Common myeloid progenitor, CD34-positive (primary cell): ENCODE results near the gene NIPAL3.

Experiments used
- CTCF ChIA-PET: fragments of 350-600 bp; sonication (Branson Sonifier 250); formaldehyde crosslinking; loops from one replicate; lab custom pipeline; 2021; ENCODE audit warnings: antibody characterized with exemption; lab: Charles Lee
- POLR2A ChIA-PET: fragments of 350-600 bp; sonication (Branson Sonifier 250); formaldehyde crosslinking; loops from one replicate; lab custom pipeline; 2021; ENCODE audit warnings: antibody characterized with exemption; lab: Charles Lee
- DNase-seq, 3 donors: peaks; one replicate each; pipeline versions ENCODE4 v3.0.0 to v3.0.0-alpha.2; 2013
- H3K27ac ChIP-seq, 2 experiments: 1 replicate in 1 of 2; 2 replicates in 1 of 2; pipeline ENCODE4 v1.7.0; 2013; ENCODE audit warnings: inconsistent platforms in 2 of 2, low read length in 2 of 2, mild to moderate bottlenecking in 2 of 2, low read depth in 1 of 2, moderate library complexity in 1 of 2; ENCODE audit not compliant: severe bottlenecking in 2 of 2, insufficient read depth in 1 of 2, poor library complexity in 1 of 2
- H3K27me3 ChIP-seq, 5 experiments: replicated peaks in 2 of 5; 1 replicate in 3 of 5; 2 replicates in 2 of 5; pipeline versions ENCODE4 v1.6.1 to v1.7.0; 2013; ENCODE audit warnings: low read length in 4 of 5, mild to moderate bottlenecking in 2 of 5, moderate library complexity in 2 of 5, inconsistent platforms in 1 of 5; ENCODE audit not compliant: insufficient read depth in 5 of 5, control insufficient read depth in 4 of 5
- H3K36me3 ChIP-seq, 4 experiments: 1 replicate in 2 of 4; 2 replicates in 2 of 4; pipeline versions ENCODE4 v1.6.1 to v1.7.0; 2013; ENCODE audit warnings: low read length in 3 of 4, control low read depth in 1 of 4, mild to moderate bottlenecking in 1 of 4; ENCODE audit not compliant: control insufficient read depth in 4 of 4, insufficient read depth in 4 of 4
- H3K4me1 ChIP-seq, 4 experiments: 1 replicate in 3 of 4; 2 replicates in 1 of 4; pipeline versions ENCODE4 v1.6.1 to v1.7.1; 2013; ENCODE audit warnings: low read length in 3 of 4, mild to moderate bottlenecking in 3 of 4, control low read depth in 1 of 4, inconsistent platforms in 1 of 4, moderate library complexity in 1 of 4; ENCODE audit not compliant: control insufficient read depth in 4 of 4, insufficient read depth in 4 of 4; ENCODE audit errors: control extremely low read depth in 1 of 4
- H3K4me3 ChIP-seq, 7 experiments: 1 replicate in 4 of 7; 2 replicates in 3 of 7; pipeline versions ENCODE4 v1.5.1 to v1.7.0; 2013; ENCODE audit warnings: mild to moderate bottlenecking in 7 of 7, low read length in 6 of 7, moderate library complexity in 6 of 7, inconsistent platforms in 2 of 7, low read depth in 2 of 7, control low read depth in 1 of 7; ENCODE audit not compliant: insufficient read depth in 4 of 7, control insufficient read depth in 1 of 7; ENCODE audit errors: extremely low read depth in 1 of 7
- H3K9me3 ChIP-seq, 5 experiments: 1 replicate in 4 of 5; 2 replicates in 1 of 5; pipeline versions ENCODE4 v1.6.1 to v1.7.1; 2013; ENCODE audit warnings: low read length in 4 of 5, mild to moderate bottlenecking in 2 of 5, inconsistent platforms in 1 of 5, low read depth in 1 of 5, moderate library complexity in 1 of 5; ENCODE audit not compliant: control insufficient read depth in 4 of 5, insufficient read depth in 2 of 5; ENCODE audit errors: control extremely low read depth in 1 of 5
- WGBS: methylation state at CpG from one replicate; pipeline ENCODE4 v1.1.5; 2013; ENCODE audit not compliant: insufficient coverage; 5-methylcytosine and 5-hydroxymethylcytosine counted together

NIPAL3 gene

GRCh38 chr1:24501371-24502064 lies 85.9 kb downstream of the NIPAL3 start:
- 32% methylated on average over 9 of the region's 16 CpGs for WGBS

GRCh38 chr1:24502065-24502708 lies 86.6 kb downstream of the NIPAL3 start:
- ChIA-PET CTCF (interaction anchor here (0.6 to 3.9 kb wide), 7 partner anchors 10 to 513 kb away, joined by 3 to 14 read pairs (median 3); partner anchors contain the start of gene STPG1), POLR2A (no interaction called here)
- no peaks in the 10 kb centered on the region for H3K36me3 ChIP-seq
- peak overlapping the region; percentile 65 to 92 (median 90) for H3K4me3 ChIP-seq
- H3K27ac ChIP-seq = peak overlapping the region; percentile 75 to 91
- whole genome bisulfite sequencing = under 1% methylated on average over 34 of the region's 39 CpGs
- peak; percentile 65 to 88 (median 80) for DNase-seq
- H3K4me1 ChIP-seq = peaks cover 0 to 27% (median 24%) of the 10 kb centered on the region in 4 experiments
- no peaks in the 10 kb centered on the region for H3K9me3 ChIP-seq
- no peaks in the 10 kb centered on the region for H3K27me3 ChIP-seq

More at GRCh38 chr1:24501371-24502064, 85.9 kb downstream of the NIPAL3 start:
- Histone ChIP-seq H3K4me1 (peaks cover 0 to 27% (median 24%) of the 10 kb centered on the region in 4 experiments), H3K27ac (peak overlapping the region; percentile 75 to 91), H3K9me3 (no peaks in the 10 kb centered on the region), H3K27me3 (no peaks in the 10 kb centered on the region), H3K36me3 (no peaks in the 10 kb centered on the region), H3K4me3 (peak overlapping the region in 6 of 7 experiments; percentile 77 to 92 (median 90))
- peak in 2 of 3 donors; percentile 53 to 56 for DNase-seq
- CTCF ChIA-PET = interaction anchor here (0.6 to 3.9 kb wide), 10 partner anchors 10 to 513 kb away, joined by 3 to 14 read pairs (median 3); partner anchors contain the start of gene STPG1
- POLR2A ChIA-PET = interaction anchor here (0.6 to 1.2 kb wide), 3 partner anchors 71 to 721 kb away, joined by 3 to 4 read pairs (median 3); no protein-coding TSS in a partner anchor

GRCh38 chr1:24502709-24503058 lies 87.1 kb downstream of the NIPAL3 start, which contains the start of gene RCAN3:
Gene RCAN3, plus strand, starts transcription at chr1:24502836. Its CDS starts 11,537 bp downstream, at chr1:24514373.
- H3K4me3 ChIP-seq = peak within 1 kb of the TSS; percentile 65 to 92 (median 90)
- no peaks in the 10 kb centered on the region for H3K9me3 ChIP-seq
- peak within 1 kb of the TSS; percentile 75 to 91 for H3K27ac ChIP-seq
- CTCF ChIA-PET = interaction anchor here (1.2 to 3.9 kb wide), 4 partner anchors 11 to 43 kb away, joined by 3 to 14 read pairs (median 4); no protein-coding TSS in a partner anchor
- DNase-seq = peak; percentile 90 to 95 (median 94)
- WGBS = 0% methylated on average over 34 of the region's 53 CpGs
- H3K27me3 ChIP-seq = no peaks in the 10 kb centered on the region
- no peaks in the 10 kb centered on the region for H3K36me3 ChIP-seq
- POLR2A ChIA-PET = interaction anchor here (1.1 kb wide), 1 partner anchor 86 kb away, joined by 3 read pairs; no protein-coding TSS in a partner anchor
- peaks cover 0 to 27% (median 24%) of the 10 kb centered on the region in 4 experiments for H3K4me1 ChIP-seq

GRCh38 chr1:24503059-24503751 lies 87.6 kb downstream of the NIPAL3 start:
- ChIA-PET POLR2A (interaction anchor here (1.0 to 1.1 kb wide), 2 partner anchors 16 to 87 kb away, joined by 3 to 5 read pairs; no protein-coding TSS in a partner anchor), CTCF (interaction anchor here (1.0 to 3.9 kb wide), 6 partner anchors 11 to 38 kb away, joined by 3 to 14 read pairs (median 3); no protein-coding TSS in a partner anchor)
- H3K27ac ChIP-seq = peak overlapping the region in 1 of 2 experiments; percentile 91
- no peaks in the 10 kb centered on the region for H3K36me3 ChIP-seq
- peak in 2 of 3 donors; percentile 19 to 33 for DNase-seq
- WGBS = 3% methylated on average over 28 of the region's 53 CpGs
- H3K4me3 ChIP-seq = peak overlapping the region; percentile 65 to 92 (median 89)
- H3K4me1 ChIP-seq = peaks cover 0 to 27% (median 24%) of the 10 kb centered on the region in 4 experiments
- no peaks in the 10 kb centered on the region for H3K9me3 ChIP-seq
- H3K27me3 ChIP-seq = no peaks in the 10 kb centered on the region

- Histone ChIP-seq H3K9me3 (no peaks in the 10 kb centered on the region), H3K27me3 (no peaks in the 10 kb centered on the region), H3K4me3 (peak overlapping the region in 4 of 7 experiments; percentile 71 to 92 (median 90)), H3K4me1 (peaks cover 0 to 27% (median 24%) of the 10 kb centered on the region in 4 experiments), H3K27ac (no peak overlapping the region), H3K36me3 (no peaks in the 10 kb centered on the region)
- no peak for DNase-seq
- CTCF ChIA-PET = interaction anchor here (1.0 to 3.9 kb wide), 6 partner anchors 12 to 37 kb away, joined by 3 to 14 read pairs (median 3); no protein-coding TSS in a partner anchor
- WGBS = 93% methylated on average over 4 of the region's 7 CpGs
- POLR2A ChIA-PET = interaction anchor here (0.5 to 1.1 kb wide), 3 partner anchors 17 to 122 kb away, joined by 3 to 5 read pairs (median 3); no protein-coding TSS in a partner anchor
These were observed 88.4 kb downstream of the NIPAL3 start for GRCh38 chr1:24503870-24504523.

- Histone ChIP-seq H3K27ac (no peak overlapping the region), H3K4me3 (no peak overlapping the region), H3K27me3 (no peaks in the 10 kb centered on the region), H3K4me1 (peaks cover 0 to 26% (median 22%) of the 10 kb centered on the region in 4 experiments), H3K36me3 (no peaks in the 10 kb centered on the region), H3K9me3 (no peaks in the 10 kb centered on the region)
- POLR2A ChIA-PET = interaction anchor here (0.6 kb wide), 1 partner anchor 201 kb away, joined by 3 read pairs; no protein-coding TSS in a partner anchor
- CTCF ChIA-PET = interaction anchor here (0.8 to 3.9 kb wide), 6 partner anchors 12 to 24 kb away, joined by 3 to 14 read pairs (median 4); no protein-coding TSS in a partner anchor
- WGBS = 95% methylated on average over 4 of the region's 4 CpGs
- no peak for DNase-seq
These were observed 89.0 kb downstream of the NIPAL3 start for GRCh38 chr1:24504560-24504959.
